ENCODE data around the gene GADL1.

Gene GADL1

DNA sequence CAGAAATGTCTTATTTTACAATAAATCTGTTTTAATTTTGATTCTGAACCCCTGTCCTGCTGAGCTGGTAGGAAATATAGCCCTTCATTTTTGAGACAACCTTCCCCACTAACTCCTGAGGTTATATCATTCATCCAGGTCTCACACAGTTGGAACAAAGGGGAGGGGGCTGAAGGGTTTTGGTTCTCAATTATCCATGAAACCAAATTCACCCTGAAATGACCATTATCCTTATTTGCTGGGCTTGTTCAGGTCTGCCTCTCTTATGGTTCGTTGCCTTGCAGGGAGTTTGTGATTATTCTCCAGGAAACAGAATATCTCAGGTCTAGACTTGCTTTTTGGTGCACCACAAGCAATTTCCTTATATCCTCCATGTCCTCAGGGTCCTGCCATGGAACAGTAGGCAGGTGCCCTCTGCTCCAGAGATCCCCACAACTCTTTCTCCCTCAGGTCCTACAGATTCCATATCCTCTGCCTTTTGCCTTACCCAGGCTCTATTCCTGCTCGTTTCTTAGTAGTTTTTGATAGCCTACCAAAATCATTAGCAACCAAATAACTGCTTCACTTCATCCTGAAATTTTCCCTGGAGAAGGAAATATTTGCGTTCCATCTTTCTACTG is 193.6 kb downstream of the GADL1 start:
- TF ChIP-seq, protein P1, sequence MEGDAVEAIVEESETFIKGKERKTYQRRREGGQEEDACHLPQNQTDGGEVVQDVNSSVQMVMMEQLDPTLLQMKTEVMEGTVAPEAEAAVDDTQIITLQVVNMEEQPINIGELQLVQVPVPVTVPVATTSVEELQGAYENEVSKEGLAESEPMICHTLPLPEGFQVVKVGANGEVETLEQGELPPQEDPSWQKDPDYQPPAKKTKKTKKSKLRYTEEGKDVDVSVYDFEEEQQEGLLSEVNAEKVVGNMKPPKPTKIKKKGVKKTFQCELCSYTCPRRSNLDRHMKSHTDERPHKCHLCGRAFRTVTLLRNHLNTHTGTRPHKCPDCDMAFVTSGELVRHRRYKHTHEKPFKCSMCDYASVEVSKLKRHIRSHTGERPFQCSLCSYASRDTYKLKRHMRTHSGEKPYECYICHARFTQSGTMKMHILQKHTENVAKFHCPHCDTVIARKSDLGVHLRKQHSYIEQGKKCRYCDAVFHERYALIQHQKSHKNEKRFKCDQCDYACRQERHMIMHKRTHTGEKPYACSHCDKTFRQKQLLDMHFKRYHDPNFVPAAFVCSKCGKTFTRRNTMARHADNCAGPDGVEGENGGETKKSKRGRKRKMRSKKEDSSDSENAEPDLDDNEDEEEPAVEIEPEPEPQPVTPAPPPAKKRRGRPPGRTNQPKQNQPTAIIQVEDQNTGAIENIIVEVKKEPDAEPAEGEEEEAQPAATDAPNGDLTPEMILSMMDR (IDR thresholded peaks at IDR 0.05; ENCODE audit: insufficient read depth, low read length): no peak
- TF ChIP-seq, protein P2, sequence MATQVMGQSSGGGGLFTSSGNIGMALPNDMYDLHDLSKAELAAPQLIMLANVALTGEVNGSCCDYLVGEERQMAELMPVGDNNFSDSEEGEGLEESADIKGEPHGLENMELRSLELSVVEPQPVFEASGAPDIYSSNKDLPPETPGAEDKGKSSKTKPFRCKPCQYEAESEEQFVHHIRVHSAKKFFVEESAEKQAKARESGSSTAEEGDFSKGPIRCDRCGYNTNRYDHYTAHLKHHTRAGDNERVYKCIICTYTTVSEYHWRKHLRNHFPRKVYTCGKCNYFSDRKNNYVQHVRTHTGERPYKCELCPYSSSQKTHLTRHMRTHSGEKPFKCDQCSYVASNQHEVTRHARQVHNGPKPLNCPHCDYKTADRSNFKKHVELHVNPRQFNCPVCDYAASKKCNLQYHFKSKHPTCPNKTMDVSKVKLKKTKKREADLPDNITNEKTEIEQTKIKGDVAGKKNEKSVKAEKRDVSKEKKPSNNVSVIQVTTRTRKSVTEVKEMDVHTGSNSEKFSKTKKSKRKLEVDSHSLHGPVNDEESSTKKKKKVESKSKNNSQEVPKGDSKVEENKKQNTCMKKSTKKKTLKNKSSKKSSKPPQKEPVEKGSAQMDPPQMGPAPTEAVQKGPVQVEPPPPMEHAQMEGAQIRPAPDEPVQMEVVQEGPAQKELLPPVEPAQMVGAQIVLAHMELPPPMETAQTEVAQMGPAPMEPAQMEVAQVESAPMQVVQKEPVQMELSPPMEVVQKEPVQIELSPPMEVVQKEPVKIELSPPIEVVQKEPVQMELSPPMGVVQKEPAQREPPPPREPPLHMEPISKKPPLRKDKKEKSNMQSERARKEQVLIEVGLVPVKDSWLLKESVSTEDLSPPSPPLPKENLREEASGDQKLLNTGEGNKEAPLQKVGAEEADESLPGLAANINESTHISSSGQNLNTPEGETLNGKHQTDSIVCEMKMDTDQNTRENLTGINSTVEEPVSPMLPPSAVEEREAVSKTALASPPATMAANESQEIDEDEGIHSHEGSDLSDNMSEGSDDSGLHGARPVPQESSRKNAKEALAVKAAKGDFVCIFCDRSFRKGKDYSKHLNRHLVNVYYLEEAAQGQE (IDR thresholded peaks at IDR 0.05; ENCODE audit: insufficient replicate concordance, low read depth): no peak
- TF ChIP-seq SPI1 (IDR thresholded peaks at IDR 0.05; ENCODE audit: borderline replicate concordance, low read depth): no peak
- no peak for TF ChIP-seq GABPA (IDR thresholded peaks at IDR 0.05; ENCODE audit: low read depth)
- no peak for TF ChIP-seq POLR2AphosphoS5 (IDR thresholded peaks at IDR 0.05; ENCODE audit: low read depth)

DNA sequence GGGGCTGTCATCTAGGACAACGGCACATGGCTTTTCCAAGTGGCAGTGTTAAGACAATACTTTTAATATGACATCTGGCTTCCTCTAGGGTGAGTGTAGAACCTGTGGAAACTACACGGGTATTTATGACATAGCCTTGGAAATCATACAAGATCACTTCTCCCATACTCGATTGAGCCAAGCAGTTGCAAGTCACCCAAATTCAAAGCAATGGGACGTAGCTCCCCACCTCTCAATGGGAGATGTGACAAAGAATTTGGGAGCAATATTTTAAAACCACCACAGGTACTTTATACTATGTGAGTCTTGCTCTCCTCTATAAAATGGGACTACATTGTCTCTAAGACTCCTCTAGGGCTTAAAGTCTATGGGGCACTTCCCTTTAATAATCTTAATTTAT is 194.5 kb downstream of the GADL1 start:
- no peak for DNase-seq (ENCODE audit: low read depth in 1 of 2, low spot score in 1 of 2)
- Histone ChIP-seq H3K4me3 (replicated peaks; ENCODE audit: insufficient read depth, low read length) (no peak overlapping the region), H3K27ac (replicated peaks) (no peak overlapping the region), H3K27me3 (ENCODE audit: insufficient read depth, poor library complexity, severe bottlenecking) (no peaks in the 10 kb centered on the region)
- TF ChIP-seq, protein P1 (IDR thresholded peaks at IDR 0.05; ENCODE audit: insufficient read depth, low read length): no peak
- no peak for TF ChIP-seq GABPA (IDR thresholded peaks at IDR 0.05; ENCODE audit: low read depth)
- TF ChIP-seq SPI1 (IDR thresholded peaks at IDR 0.05; ENCODE audit: borderline replicate concordance, low read depth): no peak
- no peak for TF ChIP-seq POLR2AphosphoS5 (IDR thresholded peaks at IDR 0.05; ENCODE audit: low read depth)
- TF ChIP-seq, protein P2 (IDR thresholded peaks at IDR 0.05; ENCODE audit: insufficient replicate concordance, low read depth): no peak

More for the DNA sequence above, 193.6 kb downstream of the GADL1 start:
- Histone ChIP-seq H3K27me3 (ENCODE audit: insufficient read depth, poor library complexity, severe bottlenecking) (no peaks in the 10 kb centered on the region), H3K4me3 (replicated peaks; ENCODE audit: insufficient read depth, low read length) (no peak overlapping the region), H3K27ac (replicated peaks) (no peak overlapping the region)
- DNase-seq (ENCODE audit: low read depth in 1 of 2, low spot score in 1 of 2): no peak

DNA sequence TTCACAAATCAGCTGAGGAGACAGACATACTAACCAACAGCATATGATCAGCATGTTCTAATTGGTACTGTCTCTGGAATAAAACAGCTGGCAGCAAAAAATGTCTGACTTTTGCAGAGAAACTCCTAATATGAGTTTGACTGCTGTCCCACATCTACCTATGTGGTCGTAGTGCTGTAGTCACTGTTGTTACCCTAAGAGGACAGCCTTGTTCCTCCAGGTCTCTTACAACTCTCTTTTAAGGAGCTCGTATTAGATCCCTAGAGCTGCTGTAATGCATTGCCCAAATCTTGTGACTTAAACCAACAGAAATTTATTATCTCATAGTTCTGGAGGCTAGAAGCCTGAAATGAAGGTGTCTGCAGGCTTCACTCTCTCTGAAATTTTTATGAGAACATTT is 195.9 kb downstream of the GADL1 start:
- H3K27ac ChIP-seq (replicated peaks): no peak overlapping the region
- DNase-seq (ENCODE audit: low read depth in 1 of 2, low spot score in 1 of 2): no peak
- no peak overlapping the region for H3K4me3 ChIP-seq (replicated peaks; ENCODE audit: insufficient read depth, low read length)
- H3K27me3 ChIP-seq (ENCODE audit: insufficient read depth, poor library complexity, severe bottlenecking): no peaks in the 10 kb centered on the region
- TF ChIP-seq SPI1 (IDR thresholded peaks at IDR 0.05; ENCODE audit: borderline replicate concordance, low read depth): no peak
- TF ChIP-seq GABPA (IDR thresholded peaks at IDR 0.05; ENCODE audit: low read depth): no peak
- TF ChIP-seq POLR2AphosphoS5 (IDR thresholded peaks at IDR 0.05; ENCODE audit: low read depth): no peak

DNA sequence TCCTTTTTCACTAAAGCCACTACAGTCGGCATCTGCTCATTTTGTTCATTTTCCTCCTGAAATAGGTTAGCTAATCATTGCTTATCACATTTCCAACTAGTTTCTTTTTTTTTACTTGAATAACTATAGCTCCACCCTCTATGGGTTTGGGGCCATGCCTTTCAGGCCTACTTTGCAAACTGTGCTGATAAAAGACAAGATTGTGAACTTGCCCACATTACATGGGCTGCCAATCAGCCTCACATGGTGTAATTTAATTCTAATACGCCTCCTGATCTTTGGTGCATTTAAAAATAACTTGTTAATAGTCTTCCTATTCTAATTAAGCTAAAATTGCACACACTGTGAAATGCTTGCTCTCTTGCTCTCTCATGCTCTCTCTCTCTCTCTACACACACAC is 197.6 kb downstream of the GADL1 start:
- Histone ChIP-seq H3K4me3 (replicated peaks; ENCODE audit: insufficient read depth, low read length) (no peak overlapping the region), H3K27ac (replicated peaks) (no peak overlapping the region), H3K27me3 (ENCODE audit: insufficient read depth, poor library complexity, severe bottlenecking) (no peaks in the 10 kb centered on the region)
- DNase-seq (ENCODE audit: low read depth in 1 of 2, low spot score in 1 of 2): no peak
- TF ChIP-seq, protein P1 (IDR thresholded peaks at IDR 0.05; ENCODE audit: insufficient read depth, low read length): no peak
- no peak for TF ChIP-seq GABPA (IDR thresholded peaks at IDR 0.05; ENCODE audit: low read depth)

Data from HL-60 (cell line).